HCT116 (cell line): Measurements from ENCODE around the gene ITGAV. TPM values are rescaled to one million over a fixed set of nuclear protein-coding genes. Genes with fewer than 3 reads are reported as not detected.

Experiments used
- ATAC-seq: fragments of 200-7000 bp; cut with Tn5 transposase; 2 replicates; pipeline ENCODE4 v1.9.1; 2020; ENCODE audit warnings: mild to moderate bottlenecking, moderate library complexity
- BruUV-seq: library from RNA; stranded (reverse); fragments of 400-500 nt; replicated peaks from 2 replicates; lab custom pipeline; 2021; lab: Mats Ljungman, UMichigan
- CTCF ChIA-PET: fragments of 300-600 bp; sonication (Branson Sonifier 250); formaldehyde crosslinking; loops from one replicate; lab custom pipeline; 2021; ENCODE audit warnings: antibody characterized with exemption; lab: Charles Lee
- POLR2A ChIA-PET: fragments of 300-600, 350-600 bp; sonication (Branson Sonifier 250); formaldehyde crosslinking; loops from one replicate; lab custom pipeline; 2021; ENCODE audit warnings: antibody characterized with exemption; lab: Charles Lee
- RAD21 ChIA-PET, 2 experiments: fragments of 300-600 bp; sonication (Branson Sonifier 250); formaldehyde crosslinking; loops; one replicate each; lab custom pipeline; 2023; ENCODE audit warnings: low total read pairs in 2 of 2; ENCODE audit not compliant: uncharacterized antibody in 2 of 2, unreplicated experiment in 2 of 2, low non-redundant PET in 1 of 2; lab: Charles Lee
- DNase-seq: peaks from one replicate; pipeline ENCODE4 v3.0.0-alpha.2; 2010; ENCODE audit warnings: low read depth, low spot score
- H2AFZ ChIP-seq: fragments of 200-600 bp; shearing (Covaris generic), sonication (generic); 2 replicates; pipeline ENCODE4 v1.6.1; 2017; ENCODE audit warnings: low read depth, mixed run types, mixed read lengths, antibody characterized with exemption, low read length; ENCODE audit not compliant: poor library complexity, severe bottlenecking
- H3K27ac ChIP-seq: 2 replicates; pipeline ENCODE4 v1.5.1; 2012; ENCODE audit warnings: low read depth, low read length
- H3K27me3 ChIP-seq: fragments of 200-600 bp; sonication (generic); 2 replicates; pipeline ENCODE4 v1.6.1; 2016; ENCODE audit warnings: mixed run types, low read length, mixed read lengths; ENCODE audit not compliant: insufficient read depth
- H3K36me3 ChIP-seq, 2 experiments: fragments of 200-500 bp in 1 of 2; fragments of 200-600 bp in 1 of 2; sonication (Bioruptor generic) in 1 of 2; sonication (generic) in 1 of 2; 2 replicates each; pipeline versions ENCODE4 v1.5.1 to v1.6.1; 2014 to 2016; ENCODE audit warnings: low read length in 2 of 2, inconsistent platforms in 1 of 2, mixed read lengths in 1 of 2, mixed run types in 1 of 2; ENCODE audit not compliant: insufficient read depth in 2 of 2, control insufficient read depth in 1 of 2
- H3K4me1 ChIP-seq, 2 experiments: fragments of 200-600 bp in 1 of 2; sonication (generic) in 1 of 2; 2 replicates each; pipeline versions ENCODE4 v1.5.1 to v1.6.1; 2012 to 2017; ENCODE audit warnings: low read length in 2 of 2, inconsistent platforms in 1 of 2, mild to moderate bottlenecking in 1 of 2, mixed read lengths in 1 of 2, mixed run types in 1 of 2, moderate library complexity in 1 of 2; ENCODE audit not compliant: insufficient read depth in 2 of 2, control insufficient read depth in 1 of 2
- H3K4me2 ChIP-seq: fragments of 200-600 bp; sonication (generic); 2 replicates; pipeline ENCODE4 v1.6.1; 2017; ENCODE audit warnings: mixed run types, low read length, mixed read lengths
- H3K4me3 ChIP-seq, 2 experiments: fragments of 200-600 bp in 1 of 2; sonication (generic) in 1 of 2; replicated peaks in 1 of 2; 2 replicates each; pipeline ENCODE4 v1.5.1; 2011 to 2016; ENCODE audit warnings: low read length in 2 of 2, control low read depth in 1 of 2, low read depth in 1 of 2, mild to moderate bottlenecking in 1 of 2, mixed read lengths in 1 of 2, mixed run types in 1 of 2
- H3K79me2 ChIP-seq: fragments of 200-600 bp; sonication (generic); 2 replicates; pipeline ENCODE4 v1.6.1; 2017; ENCODE audit warnings: mild to moderate bottlenecking, mixed run types, low read length, moderate library complexity, mixed read lengths; ENCODE audit not compliant: insufficient read depth
- H3K9ac ChIP-seq: fragments of 200-600 bp; sonication (generic); 2 replicates; pipeline ENCODE4 v1.6.1; 2016; ENCODE audit warnings: low read length, mixed read lengths
- H3K9me2 ChIP-seq: fragments of 200-600 bp; sonication (generic), shearing (Covaris generic); 2 replicates; pipeline ENCODE4 v1.6.1; 2017; ENCODE audit warnings: mixed run types, mild to moderate bottlenecking, moderate library complexity; ENCODE audit not compliant: insufficient read depth
- H3K9me3 ChIP-seq, 2 experiments: fragments of 200-500 bp in 1 of 2; fragments of 200-600 bp in 1 of 2; sonication (Bioruptor generic) in 1 of 2; sonication (generic) in 1 of 2; 2 replicates each; pipeline ENCODE4 v1.6.1; 2014 to 2017; ENCODE audit warnings: low read length in 2 of 2, mixed read lengths in 2 of 2, inconsistent platforms in 1 of 2, low read depth in 1 of 2, mild to moderate bottlenecking in 1 of 2, mixed run types in 1 of 2, moderate library complexity in 1 of 2; ENCODE audit not compliant: control insufficient read depth in 1 of 2, insufficient read depth in 1 of 2
- H4K20me1 ChIP-seq: fragments of 200-600 bp; sonication (generic), shearing (Covaris generic); 2 replicates; pipeline ENCODE4 v1.6.1; 2017; ENCODE audit warnings: mixed run types, mild to moderate bottlenecking, moderate library complexity; ENCODE audit not compliant: insufficient read depth
- CEBPB ChIP-seq: IDR thresholded peaks from 2 replicates; pipeline ENCODE4 v1.6.1; 2012; ENCODE audit warnings: low read depth
- EGR1 ChIP-seq: IDR thresholded peaks from 2 replicates; pipeline ENCODE4 v1.6.1; 2012; ENCODE audit warnings: low read depth
- ELF1 ChIP-seq: IDR thresholded peaks from 2 replicates; pipeline ENCODE4 v1.6.1; 2012; ENCODE audit warnings: low read depth, borderline replicate concordance
- EZH2phosphoT487 ChIP-seq: fragments of 200-600 bp; IDR thresholded peaks from 2 replicates; pipeline ENCODE4 v1.6.1; 2018; ENCODE audit warnings: antibody characterized with exemption, borderline replicate concordance
- JUND ChIP-seq: IDR thresholded peaks from 2 replicates; pipeline ENCODE4 v1.6.1; 2012
- POLR2A ChIP-seq: IDR thresholded peaks from 2 replicates; pipeline ENCODE4 v1.7.0; 2011; ENCODE audit warnings: borderline replicate concordance; ENCODE audit not compliant: insufficient read depth, insufficient read length; ENCODE audit errors: extremely low read depth
- POLR2AphosphoS5 ChIP-seq: IDR thresholded peaks from 2 replicates; pipeline ENCODE4 v1.6.1; 2011; ENCODE audit warnings: mild to moderate bottlenecking, low read depth, low read length, moderate library complexity
- RAD21 ChIP-seq: IDR thresholded peaks from 2 replicates; pipeline ENCODE4 v1.6.1; 2012; ENCODE audit warnings: low read depth, mild to moderate bottlenecking
- SIN3A ChIP-seq: IDR thresholded peaks from 2 replicates; pipeline ENCODE4 v1.6.1; 2012; ENCODE audit warnings: low read depth
- SRF ChIP-seq: IDR thresholded peaks from 2 replicates; pipeline ENCODE4 v1.6.1; 2012; ENCODE audit warnings: low read depth
- TCF7L2 ChIP-seq: IDR thresholded peaks from 2 replicates; pipeline ENCODE4 v1.7.0; 2011; ENCODE audit warnings: borderline replicate concordance, inconsistent platforms; ENCODE audit not compliant: insufficient read depth, insufficient read length; ENCODE audit errors: extremely low read depth
- ZFX ChIP-seq: fragments of 450-650 bp; IDR thresholded peaks from 2 replicates; pipeline ENCODE4 v1.6.1; 2017
- ZNF274 ChIP-seq: fragments of 200-500 bp; sonication (Bioruptor generic); IDR thresholded peaks from 2 replicates; pipeline ENCODE4 v1.6.1; 2014; ENCODE audit warnings: mild to moderate bottlenecking, low read depth, low read length, inconsistent platforms
- intact Hi-C: fragments of 100-400 bp; cut with micrococcal nuclease; formaldehyde crosslinking; loops from 2 replicates; pipeline ENCODE4 v1.10.0; 2022
- total RNA-seq: library from RNA; stranded (reverse); gene quantifications from one replicate; pipeline ENCODE4 v1.2.1, GENCODE V29; 2021; ENCODE audit not compliant: unreplicated experiment
- TF ChIP-seq, protein P1 (sequence below): IDR thresholded peaks from 2 replicates; pipeline ENCODE4 v1.6.1; 2012
- TF ChIP-seq, protein P2 (sequence below): IDR thresholded peaks from 2 replicates; pipeline ENCODE4 v1.6.1; 2012; ENCODE audit warnings: low read depth
- TF ChIP-seq, protein P3 (sequence below): IDR thresholded peaks from 2 replicates; pipeline ENCODE4 v1.6.1; 2012

Gene ITGAV
- total RNA-seq, 1 experiment from 2014 or later: 36.3 TPM

DNA sequence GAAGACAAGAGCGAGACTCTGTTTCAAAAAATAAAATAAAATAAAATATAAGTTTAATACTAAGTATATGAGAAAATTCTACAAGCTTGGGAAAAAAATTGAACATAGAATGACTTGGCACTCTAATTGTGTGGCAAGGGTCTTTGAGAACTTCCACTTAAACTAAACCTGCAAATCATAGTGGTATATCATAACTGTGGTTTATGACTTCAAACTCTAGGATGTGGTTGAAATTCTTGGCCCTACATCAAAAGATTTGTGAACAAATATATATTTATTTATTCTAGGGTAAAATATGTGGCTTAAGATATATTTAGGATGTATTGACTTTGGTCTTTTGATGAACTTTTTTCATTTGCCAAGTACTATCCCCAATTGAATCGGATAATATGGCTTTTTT, 100.9 kb downstream of the ITGAV start:
- no peaks in the 10 kb centered on the region for H3K9me3 ChIP-seq
- H2AFZ ChIP-seq: no peak overlapping the region
- H3K36me3 ChIP-seq: no peaks in the 10 kb centered on the region
- RAD21 ChIA-PET: no interaction called here
- DNase-seq: no peak
- POLR2A ChIA-PET: no interaction called here
- TF ChIP-seq SIN3A: no peak
- no peak for TF ChIP-seq ELF1
- TF ChIP-seq TCF7L2: no peak
- no peak for TF ChIP-seq JUND
- TF ChIP-seq SRF: no peak
- TF ChIP-seq ZNF274: no peak
- no peak for TF ChIP-seq POLR2A
- TF ChIP-seq, protein P1, sequence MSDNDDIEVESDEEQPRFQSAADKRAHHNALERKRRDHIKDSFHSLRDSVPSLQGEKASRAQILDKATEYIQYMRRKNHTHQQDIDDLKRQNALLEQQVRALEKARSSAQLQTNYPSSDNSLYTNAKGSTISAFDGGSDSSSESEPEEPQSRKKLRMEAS: no peak
- no peak for TF ChIP-seq CEBPB
- TF ChIP-seq EGR1: no peak
- no peak for TF ChIP-seq EZH2phosphoT487
- TF ChIP-seq RAD21: no peak
- TF ChIP-seq POLR2AphosphoS5: no peak
- TF ChIP-seq, protein P2, sequence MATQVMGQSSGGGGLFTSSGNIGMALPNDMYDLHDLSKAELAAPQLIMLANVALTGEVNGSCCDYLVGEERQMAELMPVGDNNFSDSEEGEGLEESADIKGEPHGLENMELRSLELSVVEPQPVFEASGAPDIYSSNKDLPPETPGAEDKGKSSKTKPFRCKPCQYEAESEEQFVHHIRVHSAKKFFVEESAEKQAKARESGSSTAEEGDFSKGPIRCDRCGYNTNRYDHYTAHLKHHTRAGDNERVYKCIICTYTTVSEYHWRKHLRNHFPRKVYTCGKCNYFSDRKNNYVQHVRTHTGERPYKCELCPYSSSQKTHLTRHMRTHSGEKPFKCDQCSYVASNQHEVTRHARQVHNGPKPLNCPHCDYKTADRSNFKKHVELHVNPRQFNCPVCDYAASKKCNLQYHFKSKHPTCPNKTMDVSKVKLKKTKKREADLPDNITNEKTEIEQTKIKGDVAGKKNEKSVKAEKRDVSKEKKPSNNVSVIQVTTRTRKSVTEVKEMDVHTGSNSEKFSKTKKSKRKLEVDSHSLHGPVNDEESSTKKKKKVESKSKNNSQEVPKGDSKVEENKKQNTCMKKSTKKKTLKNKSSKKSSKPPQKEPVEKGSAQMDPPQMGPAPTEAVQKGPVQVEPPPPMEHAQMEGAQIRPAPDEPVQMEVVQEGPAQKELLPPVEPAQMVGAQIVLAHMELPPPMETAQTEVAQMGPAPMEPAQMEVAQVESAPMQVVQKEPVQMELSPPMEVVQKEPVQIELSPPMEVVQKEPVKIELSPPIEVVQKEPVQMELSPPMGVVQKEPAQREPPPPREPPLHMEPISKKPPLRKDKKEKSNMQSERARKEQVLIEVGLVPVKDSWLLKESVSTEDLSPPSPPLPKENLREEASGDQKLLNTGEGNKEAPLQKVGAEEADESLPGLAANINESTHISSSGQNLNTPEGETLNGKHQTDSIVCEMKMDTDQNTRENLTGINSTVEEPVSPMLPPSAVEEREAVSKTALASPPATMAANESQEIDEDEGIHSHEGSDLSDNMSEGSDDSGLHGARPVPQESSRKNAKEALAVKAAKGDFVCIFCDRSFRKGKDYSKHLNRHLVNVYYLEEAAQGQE: no peak
- no peak for TF ChIP-seq ZFX
- TF ChIP-seq, protein P3, sequence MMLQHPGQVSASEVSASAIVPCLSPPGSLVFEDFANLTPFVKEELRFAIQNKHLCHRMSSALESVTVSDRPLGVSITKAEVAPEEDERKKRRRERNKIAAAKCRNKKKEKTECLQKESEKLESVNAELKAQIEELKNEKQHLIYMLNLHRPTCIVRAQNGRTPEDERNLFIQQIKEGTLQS: no peak
- TF ChIP-seq, all 23 proteins: peak for 0
- Histone ChIP-seq H3K4me2 (no peak overlapping the region), H3K27me3 (no peaks in the 10 kb centered on the region), H3K9ac (no peak overlapping the region), H3K27ac (no peak overlapping the region), H4K20me1 (no peaks in the 10 kb centered on the region), H3K4me1 (peaks cover 0 to 13% of the 10 kb centered on the region in 2 experiments; a peak in 3 of 4 replicates), H3K9me2 (no peaks in the 10 kb centered on the region), H3K4me3 (no peak overlapping the region), H3K79me2 (no peaks in the 10 kb centered on the region)
- CTCF ChIA-PET: no interaction called here
- no TSS peak for BruUV-seq
- ATAC-seq: no peak
- intact Hi-C loops: loop anchor here (5.0 kb wide), 1 partner anchor 87 kb away; no protein-coding TSS in a partner anchor
